Astrocyte (in vitro differentiated cells and primary cell): ENCODE data around the gene NAT14.

Experiments
- EZH2 ChIP-seq: IDR thresholded peaks from 2 replicates; pipeline ENCODE4 v1.6.1; 2012; ENCODE audit warnings: mild to moderate bottlenecking, low read length, inconsistent platforms; ENCODE audit not compliant: insufficient read depth
- TF ChIP-seq, protein P1 (sequence below): IDR thresholded peaks from 2 replicates; pipeline ENCODE4 v1.5.1; 2011; ENCODE audit warnings: low read depth, mild to moderate bottlenecking, inconsistent platforms, low read length, moderate library complexity; ENCODE audit not compliant: insufficient read depth

DNA sequence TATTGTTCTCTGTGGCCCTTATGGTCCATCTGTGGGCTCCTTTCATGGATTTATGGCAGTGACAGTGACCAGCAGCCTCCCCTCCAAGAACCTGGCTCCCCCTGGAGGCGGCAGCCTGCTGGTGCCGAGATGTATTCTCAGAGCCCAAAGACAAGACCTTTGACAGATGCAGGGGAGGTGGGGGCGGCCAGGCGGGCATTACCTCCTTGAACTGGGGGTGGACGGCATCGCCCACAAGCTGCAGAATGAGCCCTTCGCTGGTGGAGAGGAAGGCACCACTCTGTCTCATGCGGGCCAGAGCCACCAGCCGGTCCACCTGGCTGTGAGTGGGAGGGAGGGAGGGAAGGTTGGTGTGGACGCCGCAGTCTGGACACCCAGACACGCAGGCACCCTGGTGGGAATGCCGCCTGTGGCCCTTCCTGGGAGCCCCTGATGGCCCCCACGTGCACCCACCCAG, 30.2 kb upstream of the NAT14 start:
- TF ChIP-seq EZH2 = no peak
- TF ChIP-seq, protein P1, sequence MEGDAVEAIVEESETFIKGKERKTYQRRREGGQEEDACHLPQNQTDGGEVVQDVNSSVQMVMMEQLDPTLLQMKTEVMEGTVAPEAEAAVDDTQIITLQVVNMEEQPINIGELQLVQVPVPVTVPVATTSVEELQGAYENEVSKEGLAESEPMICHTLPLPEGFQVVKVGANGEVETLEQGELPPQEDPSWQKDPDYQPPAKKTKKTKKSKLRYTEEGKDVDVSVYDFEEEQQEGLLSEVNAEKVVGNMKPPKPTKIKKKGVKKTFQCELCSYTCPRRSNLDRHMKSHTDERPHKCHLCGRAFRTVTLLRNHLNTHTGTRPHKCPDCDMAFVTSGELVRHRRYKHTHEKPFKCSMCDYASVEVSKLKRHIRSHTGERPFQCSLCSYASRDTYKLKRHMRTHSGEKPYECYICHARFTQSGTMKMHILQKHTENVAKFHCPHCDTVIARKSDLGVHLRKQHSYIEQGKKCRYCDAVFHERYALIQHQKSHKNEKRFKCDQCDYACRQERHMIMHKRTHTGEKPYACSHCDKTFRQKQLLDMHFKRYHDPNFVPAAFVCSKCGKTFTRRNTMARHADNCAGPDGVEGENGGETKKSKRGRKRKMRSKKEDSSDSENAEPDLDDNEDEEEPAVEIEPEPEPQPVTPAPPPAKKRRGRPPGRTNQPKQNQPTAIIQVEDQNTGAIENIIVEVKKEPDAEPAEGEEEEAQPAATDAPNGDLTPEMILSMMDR = peak; percentile 47
